Measurements from ENCODE around the gene ADGRA1. TPM values are rescaled to one million over a fixed set of nuclear protein-coding genes. Genes with fewer than 3 reads are reported as not detected.

ADGRA1 gene
- total and polyA plus RNA-seq, 2 donors (not counting 3 experiments of a cell fraction or from before 2014, with no cell fraction given): not detected

GRCh38 chr10:133050371-133050770 lies 37.4 kb upstream of the ADGRA1 start:
- no peak overlapping the region for H2AFZ ChIP-seq (ENCODE audit: low read depth, low read length)
- H3K27me3 ChIP-seq (ENCODE audit: control insufficient read depth in 2 of 2, insufficient read depth in 2 of 2, low read length in 2 of 2): no peaks in the 10 kb centered on the region
- DNase-seq (ENCODE audit: low read depth, low spot score) (no peak), FAIRE-seq (no peak)
- H3K9ac ChIP-seq (replicated peaks; ENCODE audit: extremely low read depth, insufficient read depth, low read length): no peak overlapping the region
- no peak overlapping the region for H3K4me3 ChIP-seq (replicated peaks in 1 of 3; ENCODE audit: insufficient read depth in 1 of 3, low read depth in 1 of 3, low read length in 3 of 3)
- TF ChIP-seq EZH2 (IDR thresholded peaks at IDR 0.05; ENCODE audit: borderline replicate concordance, low read depth, low read length, severe bottlenecking): no peak
- TF ChIP-seq JUN (IDR thresholded peaks at IDR 0.05; ENCODE audit: borderline replicate concordance, insufficient read depth, insufficient read length, low read depth): no peak
- no peak for TF ChIP-seq MYC (IDR thresholded peaks at IDR 0.05; ENCODE audit: low read depth, low read length)
- no peak for TF ChIP-seq FOS (IDR thresholded peaks at IDR 0.05; ENCODE audit: borderline replicate concordance, insufficient read depth, low read length)
- TF ChIP-seq, protein P1, sequence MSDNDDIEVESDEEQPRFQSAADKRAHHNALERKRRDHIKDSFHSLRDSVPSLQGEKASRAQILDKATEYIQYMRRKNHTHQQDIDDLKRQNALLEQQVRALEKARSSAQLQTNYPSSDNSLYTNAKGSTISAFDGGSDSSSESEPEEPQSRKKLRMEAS (IDR thresholded peaks at IDR 0.05; ENCODE audit: insufficient read depth, insufficient read length): no peak
- no peak for TF ChIP-seq POLR2AphosphoS5 (IDR thresholded peaks at IDR 0.05; ENCODE audit: insufficient read depth, low read depth, low read length)
- TF ChIP-seq POLR2A (IDR thresholded peaks at IDR 0.05; ENCODE audit: low read depth, low read length): no peak
- TF ChIP-seq GATA2 (IDR thresholded peaks at IDR 0.05; ENCODE audit: insufficient read depth, insufficient read length, low read depth, low read length): no peak
- TF ChIP-seq, protein P2, sequence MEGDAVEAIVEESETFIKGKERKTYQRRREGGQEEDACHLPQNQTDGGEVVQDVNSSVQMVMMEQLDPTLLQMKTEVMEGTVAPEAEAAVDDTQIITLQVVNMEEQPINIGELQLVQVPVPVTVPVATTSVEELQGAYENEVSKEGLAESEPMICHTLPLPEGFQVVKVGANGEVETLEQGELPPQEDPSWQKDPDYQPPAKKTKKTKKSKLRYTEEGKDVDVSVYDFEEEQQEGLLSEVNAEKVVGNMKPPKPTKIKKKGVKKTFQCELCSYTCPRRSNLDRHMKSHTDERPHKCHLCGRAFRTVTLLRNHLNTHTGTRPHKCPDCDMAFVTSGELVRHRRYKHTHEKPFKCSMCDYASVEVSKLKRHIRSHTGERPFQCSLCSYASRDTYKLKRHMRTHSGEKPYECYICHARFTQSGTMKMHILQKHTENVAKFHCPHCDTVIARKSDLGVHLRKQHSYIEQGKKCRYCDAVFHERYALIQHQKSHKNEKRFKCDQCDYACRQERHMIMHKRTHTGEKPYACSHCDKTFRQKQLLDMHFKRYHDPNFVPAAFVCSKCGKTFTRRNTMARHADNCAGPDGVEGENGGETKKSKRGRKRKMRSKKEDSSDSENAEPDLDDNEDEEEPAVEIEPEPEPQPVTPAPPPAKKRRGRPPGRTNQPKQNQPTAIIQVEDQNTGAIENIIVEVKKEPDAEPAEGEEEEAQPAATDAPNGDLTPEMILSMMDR (IDR thresholded peaks at IDR 0.05; ENCODE audit: extremely low read depth in 1 of 2, insufficient read depth in 1 of 2, low read depth in 1 of 2, low read length in 2 of 2): no peak
- no peak overlapping the region for H3K27ac ChIP-seq (ENCODE audit: insufficient read depth, low read depth, low read length)
- no peaks in the 10 kb centered on the region for H3K9me3 ChIP-seq (replicated peaks; ENCODE audit: control insufficient read depth, insufficient read depth, low read length)
- CTCF ChIA-PET: no interaction called here
- intact Hi-C loops (cut with micrococcal nuclease) (no loop called here), dilution Hi-C loops (cut with MboI; ENCODE audit: extremely low pct_ligation_motif_present, low sequenced_read_pairs) (no loop called here)
- no peaks in the 10 kb centered on the region for H3K4me1 ChIP-seq (ENCODE audit: control insufficient read depth, extremely low read depth, insufficient read depth, low read length)
- POLR2A ChIA-PET: no interaction called here
- no peaks in the 10 kb centered on the region for H4K20me1 ChIP-seq (replicated peaks; ENCODE audit: control insufficient read depth, extremely low read depth, insufficient read depth, low read length)
- no peak overlapping the region for H3K4me2 ChIP-seq (ENCODE audit: insufficient read depth, low read length)
- H3K79me2 ChIP-seq (ENCODE audit: control insufficient read depth, insufficient read depth, low read length): no peaks in the 10 kb centered on the region
- H3K9me1 ChIP-seq (replicated peaks; ENCODE audit: control insufficient read depth, extremely low read depth, insufficient read depth, low read length): no peaks in the 10 kb centered on the region
- no TSS peak for BruUV-seq (replicated peaks)
- H3K36me3 ChIP-seq (ENCODE audit: control insufficient read depth in 2 of 2, extremely low read depth in 1 of 2, insufficient read depth in 2 of 2, low read length in 2 of 2): no peaks in the 10 kb centered on the region
